ENCODE results near the gene TSEN54.

DNA sequence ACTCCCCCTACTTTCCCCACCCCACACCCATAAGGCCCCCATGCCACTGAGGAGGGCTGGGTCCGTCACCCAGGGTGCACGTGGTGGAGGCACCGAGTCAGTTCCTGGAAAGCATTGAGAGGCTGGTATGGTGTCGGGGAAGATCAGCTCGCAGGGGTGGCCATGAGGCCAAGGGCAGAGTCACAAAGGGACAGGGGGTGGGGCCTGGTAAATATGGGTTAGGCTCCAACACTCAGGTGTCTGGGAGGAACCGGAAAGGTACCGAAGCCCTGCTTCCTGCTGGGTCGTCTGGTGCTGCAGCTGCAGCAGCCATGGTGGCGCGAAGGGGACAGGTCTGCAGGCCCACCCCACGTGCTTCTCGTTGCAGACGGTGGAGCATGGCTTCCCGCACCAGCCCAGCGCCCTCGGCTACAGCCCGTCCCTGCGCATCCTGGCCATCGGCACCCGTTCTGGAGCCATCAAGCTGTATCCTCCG is 39.4 kb downstream of the TSEN54 start:
- TF ChIP-seq, protein P1, sequence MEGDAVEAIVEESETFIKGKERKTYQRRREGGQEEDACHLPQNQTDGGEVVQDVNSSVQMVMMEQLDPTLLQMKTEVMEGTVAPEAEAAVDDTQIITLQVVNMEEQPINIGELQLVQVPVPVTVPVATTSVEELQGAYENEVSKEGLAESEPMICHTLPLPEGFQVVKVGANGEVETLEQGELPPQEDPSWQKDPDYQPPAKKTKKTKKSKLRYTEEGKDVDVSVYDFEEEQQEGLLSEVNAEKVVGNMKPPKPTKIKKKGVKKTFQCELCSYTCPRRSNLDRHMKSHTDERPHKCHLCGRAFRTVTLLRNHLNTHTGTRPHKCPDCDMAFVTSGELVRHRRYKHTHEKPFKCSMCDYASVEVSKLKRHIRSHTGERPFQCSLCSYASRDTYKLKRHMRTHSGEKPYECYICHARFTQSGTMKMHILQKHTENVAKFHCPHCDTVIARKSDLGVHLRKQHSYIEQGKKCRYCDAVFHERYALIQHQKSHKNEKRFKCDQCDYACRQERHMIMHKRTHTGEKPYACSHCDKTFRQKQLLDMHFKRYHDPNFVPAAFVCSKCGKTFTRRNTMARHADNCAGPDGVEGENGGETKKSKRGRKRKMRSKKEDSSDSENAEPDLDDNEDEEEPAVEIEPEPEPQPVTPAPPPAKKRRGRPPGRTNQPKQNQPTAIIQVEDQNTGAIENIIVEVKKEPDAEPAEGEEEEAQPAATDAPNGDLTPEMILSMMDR (IDR thresholded peaks at IDR 0.05 in 4 of 5, conservative IDR thresholded peaks at IDR 0.05 in 1 of 5): no peak
- TF ChIP-seq POLR2A (IDR thresholded peaks at IDR 0.05): no peak

All from gastrocnemius medialis (tissue), 4 donors.